ENCODE data around the gene ACOXL. TPM values are rescaled to one million over a fixed set of nuclear protein-coding genes. Genes with fewer than 3 reads are reported as not detected.

ACOXL gene
- total and polyA plus RNA-seq, 2 donors = 0.38 to 0.41 TPM

DNA sequence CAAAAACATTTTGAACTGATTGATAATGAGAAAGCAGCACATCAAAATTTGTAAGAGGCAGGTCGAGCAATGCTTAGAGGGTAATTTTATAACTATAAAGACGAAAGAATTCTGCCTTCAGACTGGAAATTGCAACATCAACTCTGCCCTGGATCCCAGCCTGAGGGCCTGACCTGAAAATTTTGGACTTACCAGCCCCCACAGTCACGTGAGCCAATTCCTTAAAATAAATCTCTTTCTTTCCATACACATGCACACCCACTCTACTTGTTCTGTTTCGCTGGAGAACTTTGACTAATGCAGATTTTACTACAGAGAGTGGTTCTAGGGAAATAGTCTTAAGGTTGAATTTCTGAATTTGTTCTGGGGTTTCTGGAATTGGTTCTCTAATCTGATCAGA, 14.6 kb upstream of the ACOXL start:
- DNase-seq (ENCODE audit: low read depth in 6 of 9, low spot score in 9 of 9) = no peak
- Histone ChIP-seq H3K4me1 (ENCODE audit: control insufficient read depth in 2 of 2, insufficient read depth in 2 of 2, low read length in 2 of 2) (no peaks in the 10 kb centered on the region), H3K9me3 (ENCODE audit: control insufficient read depth in 2 of 2, insufficient read depth in 1 of 2, low read length in 1 of 2) (no peaks in the 10 kb centered on the region), H3K27ac (ENCODE audit: low read depth in 1 of 2, low read length in 1 of 2) (no peak overlapping the region), H3K36me3 (ENCODE audit: control insufficient read depth in 2 of 2, insufficient read depth in 2 of 2, low read length in 1 of 2) (no peaks in the 10 kb centered on the region), H3K27me3 (ENCODE audit: control insufficient read depth in 2 of 2, insufficient read depth in 1 of 2, low read length in 1 of 2) (no peaks in the 10 kb centered on the region), H3K4me3 (ENCODE audit: low read length in 2 of 2) (no peak overlapping the region)
- WGBS = 95% methylated on average over 4 of the region's 4 CpGs

DNA sequence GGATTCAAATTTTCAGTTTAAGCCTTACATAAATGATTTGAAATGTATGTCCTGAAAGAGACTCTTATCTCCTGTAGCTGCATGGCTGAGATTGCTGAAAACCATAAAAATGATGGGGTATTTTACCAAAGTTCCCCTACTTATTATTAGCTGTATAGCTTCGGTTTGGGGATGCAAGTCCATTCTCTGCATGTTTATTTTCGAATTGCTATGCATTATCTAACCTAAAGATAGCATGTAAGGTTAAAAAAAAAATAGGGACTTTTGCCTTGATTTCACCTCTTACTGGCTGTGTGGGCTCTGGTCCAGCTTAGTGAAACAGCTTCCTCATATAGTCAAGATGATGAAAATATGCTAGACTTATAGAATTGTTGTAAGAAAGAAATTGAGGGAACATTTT, 14.0 kb upstream of the ACOXL start:
- no peak for DNase-seq (ENCODE audit: low read depth in 6 of 9, low spot score in 9 of 9)
- Histone ChIP-seq H3K4me3 (ENCODE audit: low read length in 2 of 2) (no peak overlapping the region), H3K36me3 (ENCODE audit: control insufficient read depth in 2 of 2, insufficient read depth in 2 of 2, low read length in 1 of 2) (no peaks in the 10 kb centered on the region), H3K27me3 (ENCODE audit: control insufficient read depth in 2 of 2, insufficient read depth in 1 of 2, low read length in 1 of 2) (no peaks in the 10 kb centered on the region), H3K27ac (ENCODE audit: low read depth in 1 of 2, low read length in 1 of 2) (no peak overlapping the region), H3K9me3 (ENCODE audit: control insufficient read depth in 2 of 2, insufficient read depth in 1 of 2, low read length in 1 of 2) (no peaks in the 10 kb centered on the region), H3K4me1 (ENCODE audit: control insufficient read depth in 2 of 2, insufficient read depth in 2 of 2, low read length in 2 of 2) (no peaks in the 10 kb centered on the region)
- WGBS = 95% methylated on average over 2 of the region's 2 CpGs

DNA sequence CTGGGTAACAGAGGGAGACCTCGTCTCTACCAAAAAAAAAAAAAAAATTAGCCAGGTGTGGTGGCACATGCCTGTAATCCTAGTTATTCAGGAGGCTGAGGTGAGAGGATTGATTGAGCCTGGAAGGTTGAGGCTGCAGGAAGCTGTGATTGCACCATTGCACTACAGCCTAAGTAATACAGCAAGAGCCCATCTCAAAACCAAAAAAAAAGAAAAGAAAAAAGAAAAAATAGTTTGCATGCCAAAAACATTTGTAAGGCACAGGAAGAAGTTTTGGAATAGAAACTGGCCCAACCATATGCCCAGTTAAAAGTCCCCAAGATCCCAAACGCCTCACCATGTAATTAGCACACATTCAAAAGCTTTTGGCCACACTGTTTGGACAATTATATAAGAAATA, 13.4 kb upstream of the ACOXL start:
- Histone ChIP-seq H3K27ac (ENCODE audit: low read depth in 1 of 2, low read length in 1 of 2) (no peak overlapping the region), H3K4me1 (ENCODE audit: control insufficient read depth in 2 of 2, insufficient read depth in 2 of 2, low read length in 2 of 2) (no peaks in the 10 kb centered on the region), H3K27me3 (ENCODE audit: control insufficient read depth in 2 of 2, insufficient read depth in 1 of 2, low read length in 1 of 2) (no peaks in the 10 kb centered on the region), H3K4me3 (ENCODE audit: low read length in 2 of 2) (no peak overlapping the region), H3K36me3 (ENCODE audit: control insufficient read depth in 2 of 2, insufficient read depth in 2 of 2, low read length in 1 of 2) (no peaks in the 10 kb centered on the region), H3K9me3 (ENCODE audit: control insufficient read depth in 2 of 2, insufficient read depth in 1 of 2, low read length in 1 of 2) (no peaks in the 10 kb centered on the region)
- no peak for DNase-seq (ENCODE audit: low read depth in 6 of 9, low spot score in 9 of 9)
- 89% methylated on average over 2 of the region's 2 CpGs for WGBS

DNA sequence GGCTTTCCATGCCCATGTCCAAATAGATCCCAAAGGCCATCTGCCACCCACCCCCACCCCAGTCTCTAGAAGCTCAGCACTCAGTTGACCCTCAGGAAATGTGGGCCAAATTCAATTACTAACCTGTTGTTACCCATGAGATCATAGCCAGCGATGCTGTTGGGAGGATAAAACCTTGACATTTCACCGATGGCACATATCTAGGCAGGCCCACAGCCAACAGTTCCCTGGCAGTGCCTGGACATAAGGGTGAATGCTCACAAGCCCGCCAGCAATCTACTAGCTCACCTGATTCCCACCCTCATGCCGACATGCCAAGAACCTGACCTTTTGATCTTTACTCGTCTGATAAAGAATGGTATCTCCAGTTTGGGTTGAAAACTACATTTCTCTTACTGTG, 11.8 kb upstream of the ACOXL start:
- Histone ChIP-seq H3K27ac (ENCODE audit: low read depth in 1 of 2, low read length in 1 of 2) (no peak overlapping the region), H3K9me3 (ENCODE audit: control insufficient read depth in 2 of 2, insufficient read depth in 1 of 2, low read length in 1 of 2) (no peaks in the 10 kb centered on the region), H3K27me3 (ENCODE audit: control insufficient read depth in 2 of 2, insufficient read depth in 1 of 2, low read length in 1 of 2) (no peaks in the 10 kb centered on the region), H3K4me3 (ENCODE audit: low read length in 2 of 2) (no peak overlapping the region), H3K4me1 (ENCODE audit: control insufficient read depth in 2 of 2, insufficient read depth in 2 of 2, low read length in 2 of 2) (no peaks in the 10 kb centered on the region), H3K36me3 (ENCODE audit: control insufficient read depth in 2 of 2, insufficient read depth in 2 of 2, low read length in 1 of 2) (no peaks in the 10 kb centered on the region)
- WGBS = 97% methylated on average over 5 of the region's 5 CpGs
- DNase-seq (ENCODE audit: low read depth in 6 of 9, low spot score in 9 of 9) = no peak

DNA sequence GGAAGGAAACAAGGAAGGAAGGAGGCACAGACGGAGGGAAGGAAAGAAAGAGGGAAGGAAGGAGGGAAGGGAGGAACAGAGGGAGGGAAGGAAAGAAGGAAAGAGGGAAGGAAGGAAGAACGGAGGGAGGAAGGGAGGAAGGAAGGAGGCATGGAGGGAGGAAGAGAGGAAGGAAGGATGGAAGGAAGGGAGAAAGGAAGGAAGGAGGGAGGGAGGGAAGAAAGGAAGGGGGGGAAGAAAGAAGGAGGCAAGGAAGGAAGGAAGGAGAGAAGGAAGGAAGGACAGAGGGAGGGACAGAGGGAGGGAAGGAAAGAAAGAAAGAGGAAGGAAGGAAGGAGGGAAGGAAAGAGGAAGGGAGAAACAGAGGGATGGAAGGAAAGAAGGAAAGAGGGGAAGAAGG, 7.6 kb upstream of the ACOXL start:
- Histone ChIP-seq H3K9me3 (ENCODE audit: control insufficient read depth in 2 of 2, insufficient read depth in 1 of 2, low read length in 1 of 2) (no peaks in the 10 kb centered on the region), H3K27me3 (ENCODE audit: control insufficient read depth in 2 of 2, insufficient read depth in 1 of 2, low read length in 1 of 2) (no peaks in the 10 kb centered on the region), H3K4me1 (ENCODE audit: control insufficient read depth in 2 of 2, insufficient read depth in 2 of 2, low read length in 2 of 2) (peaks cover 0 to 12% of the 10 kb centered on the region in 2 donors), H3K4me3 (ENCODE audit: low read length in 2 of 2) (no peak overlapping the region), H3K27ac (ENCODE audit: low read depth in 1 of 2, low read length in 1 of 2) (no peak overlapping the region), H3K36me3 (ENCODE audit: control insufficient read depth in 2 of 2, insufficient read depth in 2 of 2, low read length in 1 of 2) (no peaks in the 10 kb centered on the region)
- 87% methylated on average over 2 of the region's 2 CpGs for WGBS
- no peak for DNase-seq (ENCODE audit: low read depth in 6 of 9, low spot score in 9 of 9)

DNA sequence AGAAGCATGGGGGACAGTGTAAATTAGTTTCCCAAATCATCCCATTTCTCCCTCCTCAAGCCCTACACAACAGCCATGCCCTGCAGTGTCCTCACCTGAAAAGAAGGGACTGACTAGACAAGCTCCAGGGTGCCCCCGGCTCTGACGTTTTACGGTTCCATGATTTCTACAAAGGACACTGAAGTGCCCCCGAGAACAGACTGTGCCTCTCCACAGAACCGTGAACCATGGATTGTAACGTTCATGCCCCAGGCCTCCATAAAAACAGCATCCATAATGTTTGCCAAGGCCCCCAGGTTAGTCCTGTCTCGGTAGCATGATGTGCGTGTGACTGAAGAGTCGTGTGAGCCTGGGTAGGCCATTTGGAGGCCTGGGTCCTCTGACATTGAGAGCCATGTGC, 7.0 kb upstream of the ACOXL start:
- no peaks in the 10 kb centered on the region for H3K36me3 ChIP-seq (ENCODE audit: control insufficient read depth in 2 of 2, insufficient read depth in 2 of 2, low read length in 1 of 2)
- no peak overlapping the region for H3K4me3 ChIP-seq (ENCODE audit: low read length in 2 of 2)
- DNase-seq (ENCODE audit: low read depth in 6 of 9, low spot score in 9 of 9) = no peak
- no peaks in the 10 kb centered on the region for H3K27me3 ChIP-seq (ENCODE audit: control insufficient read depth in 2 of 2, insufficient read depth in 1 of 2, low read length in 1 of 2)
- H3K27ac ChIP-seq (ENCODE audit: low read depth in 1 of 2, low read length in 1 of 2) = no peak overlapping the region
- 98% methylated on average over 9 of the region's 9 CpGs for WGBS
- peaks cover 0 to 12% of the 10 kb centered on the region in 2 donors for H3K4me1 ChIP-seq (ENCODE audit: control insufficient read depth in 2 of 2, insufficient read depth in 2 of 2, low read length in 2 of 2)
- no peaks in the 10 kb centered on the region for H3K9me3 ChIP-seq (ENCODE audit: control insufficient read depth in 2 of 2, insufficient read depth in 1 of 2, low read length in 1 of 2)

DNA sequence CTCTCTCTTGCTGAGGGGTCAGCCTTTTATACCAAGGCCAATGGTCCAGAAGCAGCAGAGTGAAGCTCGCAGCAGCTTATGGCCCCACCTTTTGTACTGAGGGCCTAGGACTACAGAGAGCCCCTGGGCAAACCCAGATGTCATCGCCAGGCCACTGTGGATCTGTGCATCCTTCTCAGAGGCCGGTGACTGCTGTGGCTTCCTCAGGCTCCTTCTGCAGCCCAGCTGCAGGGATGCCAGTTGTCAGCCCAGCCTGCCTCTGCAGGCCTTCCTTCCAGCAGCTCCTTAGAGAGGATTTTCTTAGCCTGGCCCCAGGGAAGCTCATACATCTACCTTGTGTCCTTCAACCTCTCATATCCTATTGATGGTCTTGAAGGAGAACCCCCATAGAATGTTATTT, 6.5 kb upstream of the ACOXL start:
- Histone ChIP-seq H3K4me3 (ENCODE audit: low read length in 2 of 2) (no peak overlapping the region), H3K27me3 (ENCODE audit: control insufficient read depth in 2 of 2, insufficient read depth in 1 of 2, low read length in 1 of 2) (peaks cover 0 to under 1% of the 10 kb centered on the region in 2 donors), H3K4me1 (ENCODE audit: control insufficient read depth in 2 of 2, insufficient read depth in 2 of 2, low read length in 2 of 2) (peaks cover 0 to 12% of the 10 kb centered on the region in 2 donors), H3K9me3 (ENCODE audit: control insufficient read depth in 2 of 2, insufficient read depth in 1 of 2, low read length in 1 of 2) (no peaks in the 10 kb centered on the region), H3K36me3 (ENCODE audit: control insufficient read depth in 2 of 2, insufficient read depth in 2 of 2, low read length in 1 of 2) (no peaks in the 10 kb centered on the region), H3K27ac (ENCODE audit: low read depth in 1 of 2, low read length in 1 of 2) (no peak overlapping the region)
- 72% methylated on average over 3 of the region's 3 CpGs for WGBS
- DNase-seq (ENCODE audit: low read depth in 6 of 9, low spot score in 9 of 9) = no peak

DNA sequence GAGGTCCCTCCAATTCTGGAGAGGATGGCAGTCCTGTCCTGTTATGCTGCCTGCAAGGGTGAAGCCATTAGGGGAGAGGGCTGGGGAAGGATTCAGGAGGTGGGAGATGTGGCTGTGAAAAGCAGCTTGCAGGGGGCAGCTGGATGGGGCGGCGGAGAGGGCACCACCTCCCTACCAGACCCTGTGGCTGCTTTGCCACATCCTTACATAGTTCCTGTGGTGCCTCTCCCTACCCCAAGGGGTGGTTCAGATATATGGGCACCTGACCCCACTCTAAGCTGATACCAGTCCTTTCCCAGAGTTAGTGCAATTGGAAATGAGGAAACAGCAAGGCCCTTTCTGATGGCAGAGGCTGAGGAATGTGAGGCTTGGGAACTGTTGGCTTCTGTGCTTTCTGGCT, 6.1 kb upstream of the ACOXL start:
- H3K4me1 ChIP-seq (ENCODE audit: control insufficient read depth in 2 of 2, insufficient read depth in 2 of 2, low read length in 2 of 2) = peaks cover 0 to 12% of the 10 kb centered on the region in 2 donors
- no peak for DNase-seq (ENCODE audit: low read depth in 6 of 9, low spot score in 9 of 9)
- 48% methylated on average over 2 of the region's 2 CpGs for WGBS

DNA sequence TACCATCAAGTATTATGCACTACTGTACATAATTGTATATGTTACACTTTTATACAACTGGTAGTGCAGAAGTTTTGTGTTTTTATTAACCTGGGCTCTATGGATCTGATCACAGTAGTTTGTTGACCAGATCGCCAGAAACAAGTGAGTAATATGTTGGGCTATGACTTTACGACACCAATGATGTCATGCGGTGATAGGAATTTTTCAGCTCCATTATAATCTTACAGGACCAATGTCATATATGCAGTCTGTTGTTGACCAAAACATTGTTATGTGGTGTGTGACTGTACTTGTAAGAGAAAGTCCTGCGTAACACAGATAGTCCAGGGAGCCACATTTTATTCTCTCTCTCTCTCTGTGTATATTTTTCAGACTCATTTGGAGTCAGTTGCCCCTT, 4.5 kb upstream of the ACOXL start:
- 97% methylated on average over 4 of the region's 4 CpGs for WGBS
- Histone ChIP-seq H3K4me3 (ENCODE audit: low read length in 2 of 2) (no peak overlapping the region), H3K27me3 (ENCODE audit: control insufficient read depth in 2 of 2, insufficient read depth in 1 of 2, low read length in 1 of 2) (peaks cover 9 to 21% of the 10 kb centered on the region in 2 donors), H3K36me3 (ENCODE audit: control insufficient read depth in 2 of 2, insufficient read depth in 2 of 2, low read length in 1 of 2) (no peaks in the 10 kb centered on the region), H3K9me3 (ENCODE audit: control insufficient read depth in 2 of 2, insufficient read depth in 1 of 2, low read length in 1 of 2) (peaks cover 0 to 6% of the 10 kb centered on the region in 2 donors), H3K27ac (ENCODE audit: low read depth in 1 of 2, low read length in 1 of 2) (no peak overlapping the region), H3K4me1 (ENCODE audit: control insufficient read depth in 2 of 2, insufficient read depth in 2 of 2, low read length in 2 of 2) (peaks cover 5 to 18% of the 10 kb centered on the region in 2 donors)
- DNase-seq (ENCODE audit: low read depth in 6 of 9, low spot score in 9 of 9) = no peak

More for the DNA sequence above, 6.1 kb upstream of the ACOXL start:
- Histone ChIP-seq H3K27ac (ENCODE audit: low read depth in 1 of 2, low read length in 1 of 2) (no peak overlapping the region), H3K4me3 (ENCODE audit: low read length in 2 of 2) (no peak overlapping the region), H3K9me3 (ENCODE audit: control insufficient read depth in 2 of 2, insufficient read depth in 1 of 2, low read length in 1 of 2) (no peaks in the 10 kb centered on the region), H3K27me3 (ENCODE audit: control insufficient read depth in 2 of 2, insufficient read depth in 1 of 2, low read length in 1 of 2) (peaks cover 0 to 4% of the 10 kb centered on the region in 2 donors), H3K36me3 (ENCODE audit: control insufficient read depth in 2 of 2, insufficient read depth in 2 of 2, low read length in 1 of 2) (no peaks in the 10 kb centered on the region)

DNA sequence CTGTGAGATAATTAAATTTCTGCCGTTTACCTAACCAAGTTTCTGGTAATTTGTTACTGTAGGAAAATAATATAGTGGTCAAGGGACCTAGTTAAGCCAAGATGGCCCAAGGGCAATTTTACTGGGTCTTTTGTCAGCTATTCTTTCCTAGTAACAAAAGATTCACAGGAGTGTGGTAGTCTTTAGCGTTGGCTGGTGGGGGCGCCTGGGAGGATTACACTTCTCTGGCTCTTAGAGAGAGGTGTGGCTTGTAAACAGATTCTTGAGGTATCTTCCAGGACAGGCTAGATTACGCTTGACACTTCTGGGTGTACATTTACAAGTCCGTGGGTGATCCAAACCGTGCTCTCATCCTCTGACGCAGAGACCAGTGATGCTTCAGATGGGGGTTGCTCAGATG, 3.3 kb upstream of the ACOXL start:
- Histone ChIP-seq H3K4me3 (ENCODE audit: low read length in 2 of 2) (no peak overlapping the region), H3K27me3 (ENCODE audit: control insufficient read depth in 2 of 2, insufficient read depth in 1 of 2, low read length in 1 of 2) (peaks cover 18 to 33% of the 10 kb centered on the region in 2 donors), H3K36me3 (ENCODE audit: control insufficient read depth in 2 of 2, insufficient read depth in 2 of 2, low read length in 1 of 2) (no peaks in the 10 kb centered on the region), H3K9me3 (ENCODE audit: control insufficient read depth in 2 of 2, insufficient read depth in 1 of 2, low read length in 1 of 2) (peaks cover 0 to 7% of the 10 kb centered on the region in 2 donors), H3K4me1 (ENCODE audit: control insufficient read depth in 2 of 2, insufficient read depth in 2 of 2, low read length in 2 of 2) (peaks cover 6 to 22% of the 10 kb centered on the region in 2 donors), H3K27ac (ENCODE audit: low read depth in 1 of 2, low read length in 1 of 2) (no peak overlapping the region)
- no peak for DNase-seq (ENCODE audit: low read depth in 6 of 9, low spot score in 9 of 9)
- WGBS = 92% methylated on average over 7 of the region's 7 CpGs
